ENCODE results near the gene PPTC7. TPM values are rescaled to one million over a fixed set of nuclear protein-coding genes. Genes with fewer than 3 reads are reported as not detected.
A peak's percentile ranks its signal among the peaks of the same experiment; 100 is the strongest.

The PPTC7 gene
- total RNA-seq, 2 donors from 2014 or later: 15.2 TPM

- H3K9ac ChIP-seq (ENCODE audit: extremely low read depth, low read length, poor library complexity, severe bottlenecking): no peak overlapping the region
- TF ChIP-seq CTCF (conservative IDR thresholded peaks at IDR 0.05): no peak
- no peak for DNase-seq
- H3K4me1 ChIP-seq (ENCODE audit: control insufficient read depth, insufficient read depth, low read length): no peaks in the 10 kb centered on the region
- no peak overlapping the region for H3K27ac ChIP-seq (ENCODE audit: low read depth, low read length)
- 70 to 74% methylated on average over 4 of the region's 4 CpGs for WGBS, 2 experiments (ENCODE audit: insufficient coverage in 1 of 2, insufficient read length in 1 of 2)
- H3K4me3 ChIP-seq (ENCODE audit: low read length): no peak overlapping the region
- H3K27me3 Mint-ChIP-seq (ENCODE audit: insufficient read depth): no peaks in the 10 kb centered on the region
- H3K9me3 ChIP-seq (ENCODE audit: control insufficient read depth, low read length): no peaks in the 10 kb centered on the region
- no peaks in the 10 kb centered on the region for H3K36me3 ChIP-seq (ENCODE audit: control insufficient read depth, insufficient read depth, low read length)
- no peak overlapping the region for H3K27ac Mint-ChIP-seq
- H3K9me3 Mint-ChIP-seq: no peaks in the 10 kb centered on the region
- H3K4me3 Mint-ChIP-seq: no peak overlapping the region
- H3K27me3 ChIP-seq (ENCODE audit: control insufficient read depth, insufficient read depth, low read length, poor library complexity, severe bottlenecking): no peaks in the 10 kb centered on the region
- H3K4me1 Mint-ChIP-seq: no peaks in the 10 kb centered on the region
- H3K36me3 Mint-ChIP-seq (ENCODE audit: low read depth): peaks cover 3% of the 10 kb centered on the region
Measured at GRCh38 chr12:110619534-110619953, 36.4 kb upstream of the PPTC7 start.

- Histone ChIP-seq H3K27me3 (ENCODE audit: control insufficient read depth, insufficient read depth, low read length, poor library complexity, severe bottlenecking) (no peaks in the 10 kb centered on the region), H3K36me3 (ENCODE audit: control insufficient read depth, insufficient read depth, low read length) (no peaks in the 10 kb centered on the region), H3K4me3 (ENCODE audit: low read length) (no peak overlapping the region), H3K9me3 (ENCODE audit: control insufficient read depth, low read length) (no peaks in the 10 kb centered on the region), H3K9ac (ENCODE audit: extremely low read depth, low read length, poor library complexity, severe bottlenecking) (no peak overlapping the region), H3K4me1 (ENCODE audit: control insufficient read depth, insufficient read depth, low read length) (no peaks in the 10 kb centered on the region), H3K27ac (ENCODE audit: low read depth, low read length) (no peak overlapping the region)
- TF ChIP-seq CTCF (conservative IDR thresholded peaks at IDR 0.05): no peak
- Mint-ChIP-seq H3K36me3 (ENCODE audit: low read depth) (peaks cover 3% of the 10 kb centered on the region), H3K4me3 (no peak overlapping the region), H3K27ac (no peak overlapping the region), H3K9me3 (no peaks in the 10 kb centered on the region), H3K4me1 (no peaks in the 10 kb centered on the region), H3K27me3 (ENCODE audit: insufficient read depth) (peaks cover 3% of the 10 kb centered on the region)
- 95 to 100% methylated on average over 3 to 5 of the region's 5 CpGs for WGBS, 2 experiments (ENCODE audit: insufficient coverage in 1 of 2, insufficient read length in 1 of 2)
- no peak for DNase-seq
Measured at GRCh38 chr12:110616471-110617115, 33.5 kb upstream of the PPTC7 start.

- Mint-ChIP-seq H3K9me3 (no peaks in the 10 kb centered on the region), H3K4me3 (peak overlapping the region; percentile 77), H3K4me1 (no peaks in the 10 kb centered on the region), H3K36me3 (ENCODE audit: low read depth) (peaks cover 3% of the 10 kb centered on the region), H3K27me3 (ENCODE audit: insufficient read depth) (peaks cover 3% of the 10 kb centered on the region), H3K27ac (no peak overlapping the region)
- no peaks in the 10 kb centered on the region for H3K9me3 ChIP-seq (ENCODE audit: control insufficient read depth, low read length)
- no peak overlapping the region for H3K4me3 ChIP-seq (ENCODE audit: low read length)
- H3K27ac ChIP-seq (ENCODE audit: low read depth, low read length): no peak overlapping the region
- WGBS, 2 experiments (ENCODE audit: insufficient coverage in 1 of 2, insufficient read length in 1 of 2): 93 to 94% methylated on average over 6 to 8 of the region's 8 CpGs
- H3K4me1 ChIP-seq (ENCODE audit: control insufficient read depth, insufficient read depth, low read length): no peaks in the 10 kb centered on the region
- no peaks in the 10 kb centered on the region for H3K36me3 ChIP-seq (ENCODE audit: control insufficient read depth, insufficient read depth, low read length)
- H3K9ac ChIP-seq (ENCODE audit: extremely low read depth, low read length, poor library complexity, severe bottlenecking): no peak overlapping the region
- no peak for DNase-seq
- H3K27me3 ChIP-seq (ENCODE audit: control insufficient read depth, insufficient read depth, low read length, poor library complexity, severe bottlenecking): no peaks in the 10 kb centered on the region
- no peak for TF ChIP-seq CTCF (conservative IDR thresholded peaks at IDR 0.05)
Measured at GRCh38 chr12:110615171-110615570, 32.1 kb upstream of the PPTC7 start.
